Endothelial cell of umbilical vein (primary cell): ENCODE measurements around the gene RNF213. TPM values are rescaled to one million over a fixed set of nuclear protein-coding genes. Genes with fewer than 3 reads are reported as not detected.

Experiments
- BruUV-seq: library from RNA; stranded (reverse); fragments of 400-500 nt; replicated peaks from 2 replicates; lab custom pipeline; 2021; lab: Mats Ljungman, UMichigan
- CTCF ChIA-PET: fragments of 300-600, 350-600 bp; sonication (Branson Sonifier 250); formaldehyde crosslinking; loops from one replicate; lab custom pipeline; 2021; ENCODE audit warnings: antibody characterized with exemption, inconsistent platforms; lab: Charles Lee
- POLR2A ChIA-PET: fragments of 300-600, 350-600 bp; sonication (Branson Sonifier 250); formaldehyde crosslinking; loops from one replicate; lab custom pipeline; 2021; ENCODE audit warnings: antibody characterized with exemption, inconsistent platforms; lab: Charles Lee
- DNase-seq: peaks from one replicate; pipeline ENCODE4 v3.0.0-alpha.2; 2011; ENCODE audit warnings: low read depth, low spot score
- FAIRE-seq: peaks from 2 replicates; lab custom pipeline; 2011; peaks lifted over from hg19 to GRCh38; lab: Jason Lieb, UNC
- H2AFZ ChIP-seq: 2 replicates; pipeline ENCODE4 v1.6.0; 2012; ENCODE audit warnings: low read depth, low read length, control low read depth, inconsistent platforms
- H3K27ac ChIP-seq: 2 replicates; pipeline ENCODE4 v1.5.1; 2011; ENCODE audit warnings: low read depth, mild to moderate bottlenecking, control low read depth, low read length, moderate library complexity; ENCODE audit not compliant: insufficient read depth
- H3K27me3 ChIP-seq, 2 experiments: 2 replicates each; pipeline versions ENCODE4 v1.6.0 to v1.6.1; 2011; ENCODE audit warnings: low read length in 2 of 2, mixed read lengths in 1 of 2; ENCODE audit not compliant: control insufficient read depth in 2 of 2, insufficient read depth in 2 of 2
- H3K36me3 ChIP-seq, 2 experiments: 2 replicates in 1 of 2; 3 replicates in 1 of 2; pipeline ENCODE4 v1.5.1; 2011; ENCODE audit warnings: low read length in 2 of 2, mild to moderate bottlenecking in 1 of 2, moderate library complexity in 1 of 2; ENCODE audit not compliant: control insufficient read depth in 2 of 2, insufficient read depth in 2 of 2; ENCODE audit errors: extremely low read depth in 1 of 2
- H3K4me1 ChIP-seq: 3 replicates; pipeline ENCODE4 v1.5.1; 2011; ENCODE audit warnings: mild to moderate bottlenecking, low read length; ENCODE audit not compliant: control insufficient read depth, insufficient read depth; ENCODE audit errors: extremely low read depth
- H3K4me2 ChIP-seq: 2 replicates; pipeline ENCODE4 v1.6.1; 2011; ENCODE audit warnings: low read length, control low read depth, mixed read lengths; ENCODE audit not compliant: insufficient read depth
- H3K4me3 ChIP-seq, 3 experiments: fragments of 200-600 bp in 1 of 3; sonication (generic), shearing (Covaris generic) in 1 of 3; replicated peaks in 1 of 3; 2 replicates each; pipeline ENCODE4 v1.5.1; 2011 to 2016; ENCODE audit warnings: control low read depth in 3 of 3, low read length in 3 of 3, mild to moderate bottlenecking in 2 of 3, inconsistent platforms in 1 of 3, low read depth in 1 of 3, moderate library complexity in 1 of 3; ENCODE audit not compliant: insufficient read depth in 1 of 3
- H3K79me2 ChIP-seq: 2 replicates; pipeline ENCODE4 v1.6.0; 2012; ENCODE audit warnings: low read length, inconsistent platforms; ENCODE audit not compliant: control insufficient read depth, insufficient read depth
- H3K9ac ChIP-seq: replicated peaks from 2 replicates; pipeline ENCODE3; 2011; ENCODE audit warnings: low read length, control low read depth; ENCODE audit not compliant: insufficient read depth; ENCODE audit errors: extremely low read depth
- H3K9me1 ChIP-seq: replicated peaks from 3 replicates; pipeline ENCODE4 v1.6.0; 2011; ENCODE audit warnings: mild to moderate bottlenecking, low read length; ENCODE audit not compliant: control insufficient read depth, insufficient read depth; ENCODE audit errors: extremely low read depth
- H3K9me3 ChIP-seq: replicated peaks from 2 replicates; pipeline ENCODE4 v1.5.1; 2012; ENCODE audit warnings: low read length, inconsistent platforms; ENCODE audit not compliant: control insufficient read depth, insufficient read depth
- H4K20me1 ChIP-seq: replicated peaks from 2 replicates; pipeline ENCODE3; 2011; ENCODE audit warnings: mild to moderate bottlenecking, low read length; ENCODE audit not compliant: control insufficient read depth, insufficient read depth; ENCODE audit errors: extremely low read depth
- EZH2 ChIP-seq: IDR thresholded peaks from 2 replicates; pipeline ENCODE4 v1.6.1; 2012; ENCODE audit warnings: borderline replicate concordance, low read depth, mild to moderate bottlenecking, moderate library complexity, low read length, inconsistent platforms; ENCODE audit not compliant: severe bottlenecking
- FOS ChIP-seq: IDR thresholded peaks from 2 replicates; pipeline ENCODE4 v1.6.1; 2011; ENCODE audit warnings: mild to moderate bottlenecking, low read length, moderate library complexity, borderline replicate concordance; ENCODE audit not compliant: insufficient read depth
- GATA2 ChIP-seq: IDR thresholded peaks from 2 replicates; pipeline ENCODE4 v1.7.0; 2011; ENCODE audit warnings: low read depth, mild to moderate bottlenecking, moderate library complexity, mixed read lengths, low read length; ENCODE audit not compliant: insufficient read length, insufficient read depth
- JUN ChIP-seq: IDR thresholded peaks from 2 replicates; pipeline ENCODE4 v1.6.1; 2011; ENCODE audit warnings: borderline replicate concordance, low read depth; ENCODE audit not compliant: insufficient read length, insufficient read depth
- MYC ChIP-seq: IDR thresholded peaks from one replicate; pipeline ENCODE4 v1.6.1; 2011; ENCODE audit warnings: mild to moderate bottlenecking, low read depth, low read length
- POLR2A ChIP-seq: IDR thresholded peaks from 2 replicates; pipeline ENCODE4 v1.6.1; 2012; ENCODE audit warnings: low read depth, mild to moderate bottlenecking, control low read depth, low read length
- POLR2AphosphoS5 ChIP-seq: IDR thresholded peaks from 2 replicates; pipeline ENCODE4 v1.6.1; 2012; ENCODE audit warnings: low read depth, mild to moderate bottlenecking, control low read depth, low read length, moderate library complexity; ENCODE audit not compliant: insufficient read depth
- dilution Hi-C: fragments of 300-500 bp; cut with MboI; formaldehyde crosslinking; loops from one replicate; pipeline ENCODE4 v1.15.0; 2019; ENCODE audit warnings: low sequenced_read_pairs; ENCODE audit not compliant: extremely low pct_ligation_motif_present
- intact Hi-C: fragments of 100-400 bp; cut with micrococcal nuclease; formaldehyde crosslinking; loops from one replicate; pipeline ENCODE4 v1.10.0; 2022
- polyA plus RNA-seq, 4 experiments: library from polyadenylated mRNA; depleted of rRNA in 3 of 4; stranded (reverse) in 3 of 4; unstranded in 1 of 4; fragments of >200 nt; gene quantifications; 2 replicates each; pipeline versions ENCODE4 v1.2.1 to v1.2.3, GENCODE V29; 2011 to 2012; ENCODE audit warnings: missing spikeins in 1 of 4
- total RNA-seq: library from RNA; stranded (reverse); gene quantifications from 2 replicates; pipeline ENCODE4 v1.2.3, GENCODE V29; 2021
- TF ChIP-seq, protein P1 (sequence below): IDR thresholded peaks from 2 replicates; pipeline ENCODE4 v1.6.1; 2011; ENCODE audit not compliant: insufficient read depth, insufficient read length
- TF ChIP-seq, protein P2 (sequence below), 2 donors: IDR thresholded peaks; 1 replicate in 1 of 2; 2 replicates in 1 of 2; pipeline ENCODE4 v1.5.1; 2011; ENCODE audit warnings: low read length in 2 of 2, mild to moderate bottlenecking in 2 of 2, moderate library complexity in 2 of 2, control low read depth in 1 of 2, inconsistent platforms in 1 of 2, low read depth in 1 of 2; ENCODE audit not compliant: insufficient read depth in 1 of 2; ENCODE audit errors: extremely low read depth in 1 of 2

The RNF213 gene
- total and polyA plus RNA-seq, 2 donors (not counting 3 experiments of a cell fraction or from before 2014, with no cell fraction given), result 36.5 to 116 TPM

DNA sequence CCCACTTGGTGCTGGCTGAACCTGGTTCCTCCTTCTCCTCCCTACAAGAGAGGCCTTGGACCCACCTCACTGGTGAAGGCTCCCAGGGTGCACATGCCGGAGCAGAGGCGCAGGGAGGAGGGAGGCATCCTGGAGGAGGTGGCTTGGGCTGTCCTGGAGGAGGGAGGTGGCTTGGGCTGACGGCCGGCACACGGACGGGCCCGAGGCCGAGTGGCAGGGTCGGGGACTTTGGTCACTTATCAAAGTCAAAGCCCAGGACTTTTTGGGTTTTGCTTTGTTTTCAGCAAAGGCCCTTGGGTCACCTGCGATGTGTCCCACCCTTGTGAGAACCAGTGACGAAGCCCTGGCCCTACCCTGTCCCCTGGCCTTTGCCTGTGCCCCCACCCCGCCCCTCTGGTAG lies 182.8 kb downstream of the RNF213 start:
- Histone ChIP-seq H3K9ac (no peak overlapping the region), H3K9me1 (no peaks in the 10 kb centered on the region), H3K36me3 (no peaks in the 10 kb centered on the region), H3K27ac (no peak overlapping the region), H2AFZ (no peak overlapping the region), H3K79me2 (no peaks in the 10 kb centered on the region), H3K4me2 (no peak overlapping the region), H3K4me3 (no peak overlapping the region), H4K20me1 (no peaks in the 10 kb centered on the region), H3K9me3 (no peaks in the 10 kb centered on the region), H3K27me3 (no peaks in the 10 kb centered on the region), H3K4me1 (no peaks in the 10 kb centered on the region)
- no TSS peak for BruUV-seq
- DNase-seq (no peak), FAIRE-seq (no peak)
- POLR2A ChIA-PET, result no interaction called here
- CTCF ChIA-PET, result interaction anchor here (0.9 to 1.0 kb wide), 2 partner anchors 9 to 16 kb away, joined by 3 to 4 read pairs; no protein-coding TSS in a partner anchor
- intact Hi-C loops, result no loop called here
- no peak for TF ChIP-seq JUN
- TF ChIP-seq, protein P1, sequence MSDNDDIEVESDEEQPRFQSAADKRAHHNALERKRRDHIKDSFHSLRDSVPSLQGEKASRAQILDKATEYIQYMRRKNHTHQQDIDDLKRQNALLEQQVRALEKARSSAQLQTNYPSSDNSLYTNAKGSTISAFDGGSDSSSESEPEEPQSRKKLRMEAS, result no peak
- no peak for TF ChIP-seq EZH2
- no peak for TF ChIP-seq MYC
- TF ChIP-seq, protein P2, sequence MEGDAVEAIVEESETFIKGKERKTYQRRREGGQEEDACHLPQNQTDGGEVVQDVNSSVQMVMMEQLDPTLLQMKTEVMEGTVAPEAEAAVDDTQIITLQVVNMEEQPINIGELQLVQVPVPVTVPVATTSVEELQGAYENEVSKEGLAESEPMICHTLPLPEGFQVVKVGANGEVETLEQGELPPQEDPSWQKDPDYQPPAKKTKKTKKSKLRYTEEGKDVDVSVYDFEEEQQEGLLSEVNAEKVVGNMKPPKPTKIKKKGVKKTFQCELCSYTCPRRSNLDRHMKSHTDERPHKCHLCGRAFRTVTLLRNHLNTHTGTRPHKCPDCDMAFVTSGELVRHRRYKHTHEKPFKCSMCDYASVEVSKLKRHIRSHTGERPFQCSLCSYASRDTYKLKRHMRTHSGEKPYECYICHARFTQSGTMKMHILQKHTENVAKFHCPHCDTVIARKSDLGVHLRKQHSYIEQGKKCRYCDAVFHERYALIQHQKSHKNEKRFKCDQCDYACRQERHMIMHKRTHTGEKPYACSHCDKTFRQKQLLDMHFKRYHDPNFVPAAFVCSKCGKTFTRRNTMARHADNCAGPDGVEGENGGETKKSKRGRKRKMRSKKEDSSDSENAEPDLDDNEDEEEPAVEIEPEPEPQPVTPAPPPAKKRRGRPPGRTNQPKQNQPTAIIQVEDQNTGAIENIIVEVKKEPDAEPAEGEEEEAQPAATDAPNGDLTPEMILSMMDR (IDR thresholded peaks at IDR 0.05; ENCODE audit: extremely low read depth in 1 of 2, insufficient read depth in 1 of 2, low read depth in 1 of 2, low read length in 2 of 2), result no peak
- no peak for TF ChIP-seq POLR2AphosphoS5
- TF ChIP-seq GATA2, result no peak
- TF ChIP-seq POLR2A, result no peak
- TF ChIP-seq FOS, result no peak
- dilution Hi-C loops, result no loop called here
